Smooth muscle cell of bladder (primary cell): ENCODE data around the gene TSTD2. TPM values are rescaled to one million over a fixed set of nuclear protein-coding genes. Genes with fewer than 3 reads are reported as not detected.

Experiments used
- total RNA-seq: library from RNA; depleted of rRNA; stranded (reverse); fragments of >200 nt; gene quantifications from 2 replicates; pipeline ENCODE4 v1.2.3, GENCODE V29; 2014

Gene TSTD2
- 15.8 and 17.6 TPM in 2 replicates for total RNA-seq

GRCh38 chr9:97632985-97633858 lies at the start of gene TSTD2, which contains the start of gene NCBP1:
Gene TSTD2 (minus strand): TSS chr9:97633368. CDS start chr9:97627562, 5,806 bp downstream.
Gene NCBP1 (plus strand): TSS chr9:97633821. CDS start chr9:97633882, 61 bp downstream.

Other genes with a start within 250 kb of the TSTD2 start
- 7.2 and 8.0 TPM in 2 replicates for gene TDRD7, start 221.3 kb downstream of the TSTD2 start, total RNA-seq
- 0.57 and 0.74 TPM in 2 replicates for gene TMOD1, start 131.7 kb downstream of the TSTD2 start, total RNA-seq
- gene NCBP1, start 453 bp upstream of the TSTD2 start, total RNA-seq = 33.6 and 37.3 TPM in 2 replicates
- 6.6 and 7.5 TPM in 2 replicates for gene XPA, start 64.0 kb upstream of the TSTD2 start, total RNA-seq
- not detected in 2 replicates for gene FOXE1, start 219.9 kb upstream of the TSTD2 start, total RNA-seq